GM18867 (cell line): ENCODE results near the gene ADGRG1.

ENCODE experiments used
- ATAC-seq: cut with Tn5 transposase; IDR thresholded peaks from one replicate; pipeline ENCODE4 v1.9.1; 2021; ENCODE audit warnings: mild to moderate bottlenecking, moderate library complexity; ENCODE audit not compliant: unreplicated experiment

The ADGRG1 gene

GRCh38 chr16:57714047-57714446, 85.6 kb downstream of the ADGRG1 start:
- ATAC-seq = no peak
